GM10248 (cell line): Measurements from ENCODE around the gene C17orf50.

Experiments
- CTCF ChIA-PET: fragments of 300-600 bp; sonication (Branson Sonifier 250); formaldehyde crosslinking; extraction: SDS; loops from one replicate; lab custom pipeline; 2021; ENCODE audit warnings: antibody characterized with exemption; lab: Yijun Ruan, JAX
- POLR2A ChIA-PET: fragments of 350-650 bp; sonication (Branson Sonifier 250); formaldehyde crosslinking; extraction: SDS; loops from one replicate; lab custom pipeline; 2020; ENCODE audit warnings: antibody characterized with exemption; lab: Yijun Ruan, JAX
- DNase-seq: peaks from one replicate; pipeline ENCODE4 v3.0.0; 2012; ENCODE audit errors: extremely low spot score
- CTCF ChIP-seq: IDR thresholded peaks from 2 replicates; pipeline ENCODE4 v1.5.1; 2012; ENCODE audit warnings: mild to moderate bottlenecking, low read depth; ENCODE audit errors: extremely low read depth, missing control alignments, control extremely low read depth

The C17orf50 gene

GRCh38 chr17:35809855-35810461 is 49.3 kb downstream of the C17orf50 start:
- no peak for TF ChIP-seq CTCF
- DNase-seq, result no peak
- CTCF ChIA-PET, result interaction anchor here (0.9 to 11.1 kb wide), 9 partner anchors 9 to 196 kb away, joined by 3 to 222 read pairs (median 6); partner anchors contain the start of gene MMP28
- POLR2A ChIA-PET, result interaction anchor here (0.6 kb wide), 1 partner anchor 28 kb away, joined by 3 read pairs; no protein-coding TSS in a partner anchor

GRCh38 chr17:35811759-35812158 is 51.1 kb downstream of the C17orf50 start:
- CTCF ChIA-PET, result interaction anchor here (1.0 to 11.1 kb wide), 5 partner anchors 37 to 257 kb away, joined by 3 to 222 read pairs (median 3); no protein-coding TSS in a partner anchor
- POLR2A ChIA-PET, result no interaction called here
- DNase-seq, result no peak
- no peak for TF ChIP-seq CTCF

DNA sequence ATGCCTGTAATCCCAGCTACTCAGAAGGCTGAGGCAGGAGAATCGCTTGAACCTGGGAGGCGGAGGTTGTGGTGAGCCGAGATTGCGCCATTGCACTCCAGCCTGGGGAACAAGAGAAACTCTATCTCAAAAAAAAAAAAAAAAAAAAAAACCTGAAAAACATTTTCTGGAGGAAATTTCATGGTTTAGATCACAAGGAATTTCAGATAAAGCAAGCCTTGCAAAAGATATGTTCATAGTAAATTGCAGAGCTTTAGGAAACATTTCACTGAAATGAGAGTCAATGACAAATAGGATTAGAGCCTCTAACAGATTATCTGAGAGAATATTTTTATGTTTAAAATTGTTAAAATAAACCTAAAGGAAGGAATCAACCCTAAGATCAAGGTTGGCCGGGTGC is 51.8 kb downstream of the C17orf50 start:
- POLR2A ChIA-PET, result no interaction called here
- no peak for TF ChIP-seq CTCF
- CTCF ChIA-PET, result interaction anchor here (1.0 to 11.1 kb wide), 3 partner anchors 46 to 256 kb away, joined by 3 to 222 read pairs (median 3); no protein-coding TSS in a partner anchor
- no peak for DNase-seq
